ENCODE data around the gene SPTBN4.
A peak's percentile ranks its signal among the peaks of the same experiment; 100 is the strongest.

The SPTBN4 gene

GRCh38 chr19:40611096-40611495 is 144.3 kb downstream of the SPTBN4 start:
- Histone ChIP-seq H3K4me3 (ENCODE audit: low read depth, low read length) (no peak overlapping the region), H3K4me2 (ENCODE audit: low read length) (no peak overlapping the region), H3K79me2 (no peaks in the 10 kb centered on the region), H3K9ac (no peak overlapping the region), H3K9me3 (ENCODE audit: control insufficient read depth, low read length) (no peaks in the 10 kb centered on the region), H3K27ac (no peak overlapping the region), H3K27me3 (ENCODE audit: control insufficient read depth, insufficient read depth, low read length) (no peaks in the 10 kb centered on the region), H2AFZ (no peak overlapping the region), H3K36me3 (ENCODE audit: control insufficient read depth, insufficient read depth, low read length) (no peaks in the 10 kb centered on the region), H3K4me1 (peaks cover 7% of the 10 kb centered on the region)
- TF ChIP-seq CTCF (IDR thresholded peaks at IDR 0.05): no peak

GRCh38 chr19:40611900-40612698 is 145.3 kb downstream of the SPTBN4 start:
- TF ChIP-seq CTCF (IDR thresholded peaks at IDR 0.05): no peak
- H3K27ac ChIP-seq: no peak overlapping the region
- H3K79me2 ChIP-seq: no peaks in the 10 kb centered on the region
- H2AFZ ChIP-seq: no peak overlapping the region
- H3K4me3 ChIP-seq (ENCODE audit: low read depth, low read length): no peak overlapping the region
- H3K4me1 ChIP-seq: peaks cover 7% of the 10 kb centered on the region
- no peaks in the 10 kb centered on the region for H3K27me3 ChIP-seq (ENCODE audit: control insufficient read depth, insufficient read depth, low read length)
- H3K4me2 ChIP-seq (ENCODE audit: low read length): no peak overlapping the region
- H3K9ac ChIP-seq: no peak overlapping the region
- H3K36me3 ChIP-seq (ENCODE audit: control insufficient read depth, insufficient read depth, low read length): no peaks in the 10 kb centered on the region
- H3K9me3 ChIP-seq (ENCODE audit: control insufficient read depth, low read length): no peaks in the 10 kb centered on the region

- TF ChIP-seq CTCF (IDR thresholded peaks at IDR 0.05): no peak
- Histone ChIP-seq H3K4me3 (ENCODE audit: low read depth, low read length) (peak overlapping the region; percentile 60), H3K27me3 (ENCODE audit: control insufficient read depth, insufficient read depth, low read length) (no peaks in the 10 kb centered on the region), H2AFZ (peak overlapping the region; percentile 72), H3K4me2 (ENCODE audit: low read length) (peak overlapping the region; percentile 74), H3K4me1 (peaks cover 7% of the 10 kb centered on the region), H3K79me2 (no peaks in the 10 kb centered on the region), H3K9me3 (ENCODE audit: control insufficient read depth, low read length) (no peaks in the 10 kb centered on the region), H3K9ac (no peak overlapping the region), H3K27ac (no peak overlapping the region), H3K36me3 (ENCODE audit: control insufficient read depth, insufficient read depth, low read length) (no peaks in the 10 kb centered on the region)
Measured at GRCh38 chr19:40612831-40613689, 146.3 kb downstream of the SPTBN4 start.

- Histone ChIP-seq H3K36me3 (ENCODE audit: control insufficient read depth, insufficient read depth, low read length) (no peaks in the 10 kb centered on the region), H3K4me2 (ENCODE audit: low read length) (peak overlapping the region; percentile 74), H3K9ac (no peak overlapping the region), H3K4me1 (peaks cover 7% of the 10 kb centered on the region), H2AFZ (peak overlapping the region; percentile 72), H3K27me3 (ENCODE audit: control insufficient read depth, insufficient read depth, low read length) (no peaks in the 10 kb centered on the region), H3K4me3 (ENCODE audit: low read depth, low read length) (peak overlapping the region; percentile 60), H3K9me3 (ENCODE audit: control insufficient read depth, low read length) (no peaks in the 10 kb centered on the region), H3K79me2 (no peaks in the 10 kb centered on the region), H3K27ac (no peak overlapping the region)
- TF ChIP-seq CTCF (IDR thresholded peaks at IDR 0.05): no peak
Measured at GRCh38 chr19:40613690-40614621, 147.2 kb downstream of the SPTBN4 start.

Data from parathyroid adenoma (tissue), 2 donors.